Measurements from ENCODE around the gene RIPOR3. TPM values are rescaled to one million over a fixed set of nuclear protein-coding genes. Genes with fewer than 3 reads are reported as not detected.

The RIPOR3 gene
- polyA plus RNA-seq, 2 of the 4 experiments (the other 2 are of a cell fraction), result 0.03 to 0.06 TPM

GRCh38 chr20:50627747-50628146, 63.6 kb downstream of the RIPOR3 start:
- ChIA-PET POLR2A (no interaction called here), CTCF (interaction anchor here (1.0 to 19.2 kb wide), 10 partner anchors 10 to 160 kb away, joined by 3 to 347 read pairs (median 14); partner anchors contain the start of gene BCAS4)
- Histone ChIP-seq H3K9me3 (no peaks in the 10 kb centered on the region), H3K27ac (peak overlapping the region; percentile 1 to 56; a peak in 3 of 6 replicates), H3K4me1 (peaks cover 30% of the 10 kb centered on the region), H3K4me3 (no peak overlapping the region), H3K4me2 (no peak overlapping the region)
- TF ChIP-seq NPAS2 (CRISPR knock-in tag; IDR thresholded peaks at IDR 0.05; ENCODE audit: borderline replicate concordance) (no peak), USF2 (IDR thresholded peaks at IDR 0.05) (no peak), HOXB13 (CRISPR knock-in tag; IDR thresholded peaks at IDR 0.05; ENCODE audit: low read depth) (no peak), CBX8 (IDR thresholded peaks at IDR 0.05) (no peak), PBX3 (IDR thresholded peaks at IDR 0.05) (no peak), ATOH8 (CRISPR knock-in tag; IDR thresholded peaks at IDR 0.05; ENCODE audit: low read depth) (no peak), RAD21 (conservative IDR thresholded peaks at IDR 0.05 in 1 of 2, IDR thresholded peaks at IDR 0.05 in 1 of 2) (no peak), ZC3H11A (IDR thresholded peaks at IDR 0.05) (no peak), CHD2 (IDR thresholded peaks at IDR 0.05; ENCODE audit: low read length, partially characterized antibody) (no peak), GATA3 (IDR thresholded peaks at IDR 0.05; ENCODE audit: borderline replicate concordance) (no peak), BHLHE40 (IDR thresholded peaks at IDR 0.05; ENCODE audit: low read depth, low read length) (no peak), NR3C1 (IDR thresholded peaks at IDR 0.05) (no peak), SREBF2 (IDR thresholded peaks at IDR 0.05) (no peak), SMC3 (IDR thresholded peaks at IDR 0.05) (no peak), RFX5 (IDR thresholded peaks at IDR 0.05) (no peak), KDM1A (IDR thresholded peaks at IDR 0.05; ENCODE audit: low read depth) (no peak), E2F6 (IDR thresholded peaks at IDR 0.05; ENCODE audit: borderline replicate concordance, low read depth) (no peak), ESRRA (IDR thresholded peaks at IDR 0.05; ENCODE audit: borderline replicate concordance, low read length) (no peak), ZNF302 (CRISPR knock-in tag; IDR thresholded peaks at IDR 0.05) (no peak), EP300 (IDR thresholded peaks at IDR 0.05) (no peak)
- FAIRE-seq (no peak), DNase-seq (ENCODE audit: low read depth in 1 of 2, low spot score in 1 of 2) (no peak), ATAC-seq (no peak)
- WGBS (ENCODE audit: missing lambda C conversion rate), result 68% methylated on average over 9 of the region's 9 CpGs

GRCh38 chr20:50625986-50626677, 65.2 kb downstream of the RIPOR3 start:
- peak overlapping the region; percentile 70 to 79 for H3K27ac ChIP-seq
- no peak overlapping the region for H3K4me3 ChIP-seq
- ChIA-PET CTCF (interaction anchor here (0.5 to 19.2 kb wide), 63 partner anchors 9 to 598 kb away, joined by 3 to 347 read pairs (median 5); partner anchors contain the start of gene BCAS4), POLR2A (interaction anchor here (0.6 to 0.9 kb wide), 4 partner anchors 9 to 162 kb away, joined by 3 to 5 read pairs (median 3); no protein-coding TSS in a partner anchor)
- ATAC-seq (peak; percentile 75 to 89), DNase-seq (ENCODE audit: low read depth in 1 of 2, low spot score in 1 of 2) (peak; percentile 67 to 73), FAIRE-seq (no peak)
- peaks cover 30% of the 10 kb centered on the region for H3K4me1 ChIP-seq
- H3K9me3 ChIP-seq, result peaks cover 7% of the 10 kb centered on the region; the same call in 2 of the 3 replicates
- TF ChIP-seq MYC (IDR thresholded peaks at IDR 0.05; ENCODE audit: borderline replicate concordance, low read length) (no peak), CTCF (IDR thresholded peaks at IDR 0.05) (peak; percentile 81), SMC3 (IDR thresholded peaks at IDR 0.05) (peak; percentile 93), RAD21 (conservative IDR thresholded peaks at IDR 0.05 in 1 of 2, IDR thresholded peaks at IDR 0.05 in 1 of 2) (peak; percentile 95 to 97), ZNF302 (CRISPR knock-in tag; IDR thresholded peaks at IDR 0.05) (no peak)
- WGBS (ENCODE audit: missing lambda C conversion rate), result 7% methylated on average over 10 of the region's 15 CpGs
- peak overlapping the region; percentile 63 for H3K4me2 ChIP-seq
